ENCODE measurements around the gene SFN. TPM values are rescaled to one million over a fixed set of nuclear protein-coding genes. Genes with fewer than 3 reads are reported as not detected.
A peak's percentile ranks its signal among the peaks of the same experiment; 100 is the strongest.

SFN gene
- total and polyA plus RNA-seq, 2 of the 13 experiments (the other 11 are each of a cell fraction or from before 2014, with no cell fraction given) = 4.3 to 5.6 TPM

DNA sequence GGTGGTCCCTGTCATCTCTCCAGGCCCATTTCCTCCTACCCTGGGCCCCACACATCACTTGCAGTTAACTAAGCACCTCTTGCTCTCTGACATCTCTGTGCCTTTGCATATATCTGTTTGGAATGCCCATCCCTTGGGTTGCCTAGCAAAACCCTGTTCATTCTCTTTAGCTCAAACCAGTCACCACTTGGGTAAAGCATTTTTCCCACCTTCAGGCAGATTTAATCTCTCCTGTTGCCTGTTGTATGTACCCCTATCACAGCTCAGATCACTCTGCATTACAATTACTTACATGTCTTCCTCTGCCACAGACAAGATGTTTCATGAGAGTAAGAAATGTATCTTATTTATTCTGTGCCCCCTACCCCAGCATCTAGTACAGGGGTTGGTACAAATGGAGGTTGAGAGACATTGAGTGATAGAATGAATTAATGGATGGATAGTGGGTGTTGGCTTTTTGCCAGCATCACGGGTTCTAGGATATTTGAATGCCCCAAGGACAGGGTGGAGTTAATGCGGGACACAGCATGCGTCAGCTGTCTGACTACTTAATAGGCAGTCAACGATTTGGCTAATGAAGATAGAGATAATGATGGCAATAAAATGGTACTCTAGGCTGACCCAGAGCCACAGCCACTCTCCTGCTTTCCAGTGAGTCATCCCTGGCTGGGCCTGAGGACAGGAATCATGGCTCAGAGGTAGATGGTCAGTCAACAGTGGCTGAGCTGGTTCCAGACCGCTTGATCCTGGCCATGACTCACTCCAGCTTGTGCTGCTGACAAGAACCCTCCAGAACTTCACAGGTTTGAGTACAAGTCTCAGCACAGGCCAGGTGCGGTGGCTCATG, 44.3 kb downstream of the SFN start (continued):
- TF ChIP-seq, protein P1, sequence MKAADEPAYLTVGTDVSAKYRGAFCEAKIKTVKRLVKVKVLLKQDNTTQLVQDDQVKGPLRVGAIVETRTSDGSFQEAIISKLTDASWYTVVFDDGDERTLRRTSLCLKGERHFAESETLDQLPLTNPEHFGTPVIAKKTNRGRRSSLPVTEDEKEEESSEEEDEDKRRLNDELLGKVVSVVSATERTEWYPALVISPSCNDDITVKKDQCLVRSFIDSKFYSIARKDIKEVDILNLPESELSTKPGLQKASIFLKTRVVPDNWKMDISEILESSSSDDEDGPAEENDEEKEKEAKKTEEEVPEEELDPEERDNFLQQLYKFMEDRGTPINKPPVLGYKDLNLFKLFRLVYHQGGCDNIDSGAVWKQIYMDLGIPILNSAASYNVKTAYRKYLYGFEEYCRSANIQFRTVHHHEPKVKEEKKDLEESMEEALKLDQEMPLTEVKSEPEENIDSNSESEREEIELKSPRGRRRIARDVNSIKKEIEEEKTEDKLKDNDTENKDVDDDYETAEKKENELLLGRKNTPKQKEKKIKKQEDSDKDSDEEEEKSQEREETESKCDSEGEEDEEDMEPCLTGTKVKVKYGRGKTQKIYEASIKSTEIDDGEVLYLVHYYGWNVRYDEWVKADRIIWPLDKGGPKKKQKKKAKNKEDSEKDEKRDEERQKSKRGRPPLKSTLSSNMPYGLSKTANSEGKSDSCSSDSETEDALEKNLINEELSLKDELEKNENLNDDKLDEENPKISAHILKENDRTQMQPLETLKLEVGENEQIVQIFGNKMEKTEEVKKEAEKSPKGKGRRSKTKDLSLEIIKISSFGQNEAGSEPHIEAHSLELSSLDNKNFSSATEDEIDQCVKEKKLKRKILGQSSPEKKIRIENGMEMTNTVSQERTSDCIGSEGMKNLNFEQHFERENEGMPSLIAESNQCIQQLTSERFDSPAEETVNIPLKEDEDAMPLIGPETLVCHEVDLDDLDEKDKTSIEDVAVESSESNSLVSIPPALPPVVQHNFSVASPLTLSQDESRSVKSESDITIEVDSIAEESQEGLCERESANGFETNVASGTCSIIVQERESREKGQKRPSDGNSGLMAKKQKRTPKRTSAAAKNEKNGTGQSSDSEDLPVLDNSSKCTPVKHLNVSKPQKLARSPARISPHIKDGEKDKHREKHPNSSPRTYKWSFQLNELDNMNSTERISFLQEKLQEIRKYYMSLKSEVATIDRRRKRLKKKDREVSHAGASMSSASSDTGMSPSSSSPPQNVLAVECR (CRISPR knock-in tag; IDR thresholded peaks at IDR 0.05; ENCODE audit: borderline replicate concordance) = no peak
- TF ChIP-seq NFKB2 (CRISPR knock-in tag; IDR thresholded peaks at IDR 0.05; ENCODE audit: borderline replicate concordance) = no peak
- no peak for TF ChIP-seq NAIF1 (CRISPR knock-in tag; IDR thresholded peaks at IDR 0.05; ENCODE audit: borderline replicate concordance)
- TF ChIP-seq, protein P2, sequence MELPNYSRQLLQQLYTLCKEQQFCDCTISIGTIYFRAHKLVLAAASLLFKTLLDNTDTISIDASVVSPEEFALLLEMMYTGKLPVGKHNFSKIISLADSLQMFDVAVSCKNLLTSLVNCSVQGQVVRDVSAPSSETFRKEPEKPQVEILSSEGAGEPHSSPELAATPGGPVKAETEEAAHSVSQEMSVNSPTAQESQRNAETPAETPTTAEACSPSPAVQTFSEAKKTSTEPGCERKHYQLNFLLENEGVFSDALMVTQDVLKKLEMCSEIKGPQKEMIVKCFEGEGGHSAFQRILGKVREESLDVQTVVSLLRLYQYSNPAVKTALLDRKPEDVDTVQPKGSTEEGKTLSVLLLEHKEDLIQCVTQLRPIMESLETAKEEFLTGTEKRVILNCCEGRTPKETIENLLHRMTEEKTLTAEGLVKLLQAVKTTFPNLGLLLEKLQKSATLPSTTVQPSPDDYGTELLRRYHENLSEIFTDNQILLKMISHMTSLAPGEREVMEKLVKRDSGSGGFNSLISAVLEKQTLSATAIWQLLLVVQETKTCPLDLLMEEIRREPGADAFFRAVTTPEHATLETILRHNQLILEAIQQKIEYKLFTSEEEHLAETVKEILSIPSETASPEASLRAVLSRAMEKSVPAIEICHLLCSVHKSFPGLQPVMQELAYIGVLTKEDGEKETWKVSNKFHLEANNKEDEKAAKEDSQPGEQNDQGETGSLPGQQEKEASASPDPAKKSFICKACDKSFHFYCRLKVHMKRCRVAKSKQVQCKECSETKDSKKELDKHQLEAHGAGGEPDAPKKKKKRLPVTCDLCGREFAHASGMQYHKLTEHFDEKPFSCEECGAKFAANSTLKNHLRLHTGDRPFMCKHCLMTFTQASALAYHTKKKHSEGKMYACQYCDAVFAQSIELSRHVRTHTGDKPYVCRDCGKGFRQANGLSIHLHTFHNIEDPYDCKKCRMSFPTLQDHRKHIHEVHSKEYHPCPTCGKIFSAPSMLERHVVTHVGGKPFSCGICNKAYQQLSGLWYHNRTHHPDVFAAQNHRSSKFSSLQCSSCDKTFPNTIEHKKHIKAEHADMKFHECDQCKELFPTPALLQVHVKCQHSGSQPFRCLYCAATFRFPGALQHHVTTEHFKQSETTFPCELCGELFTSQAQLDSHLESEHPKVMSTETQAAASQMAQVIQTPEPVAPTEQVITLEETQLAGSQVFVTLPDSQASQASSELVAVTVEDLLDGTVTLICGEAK (IDR thresholded peaks at IDR 0.05) = no peak
- TF ChIP-seq, protein P2 (CRISPR knock-in tag; IDR thresholded peaks at IDR 0.05) = peak; percentile 30; the same call in 1 of the 2 replicates
- TF ChIP-seq ONECUT2 (CRISPR knock-in tag; IDR thresholded peaks at IDR 0.05) = no peak
- 0 out of 2 replicates have a peak, but pooled peaks have one; percentile 43 for TF ChIP-seq FOXA3 (CRISPR knock-in tag; IDR thresholded peaks at IDR 0.05)
- TF ChIP-seq ZNF274 (CRISPR knock-in tag; IDR thresholded peaks at IDR 0.05) = no peak
- no peak for TF ChIP-seq PRMT3 (CRISPR knock-in tag; IDR thresholded peaks at IDR 0.05; ENCODE audit: borderline replicate concordance, low read depth)
- TF ChIP-seq POLR2AphosphoS5 (IDR thresholded peaks at IDR 0.05; ENCODE audit: low read depth, low read length) = no peak
- TF ChIP-seq ZNF263 (CRISPR knock-in tag; IDR thresholded peaks at IDR 0.05) = peak; percentile 80
- no peak for TF ChIP-seq ZFP82 (CRISPR knock-in tag; IDR thresholded peaks at IDR 0.05; ENCODE audit: borderline replicate concordance)
- no peak for TF ChIP-seq ZKSCAN1 (IDR thresholded peaks at IDR 0.05; ENCODE audit: low read length)

Data from HepG2 (cell line).